ENCODE data around the gene NDUFA3. TPM values are rescaled to one million over a fixed set of nuclear protein-coding genes. Genes with fewer than 3 reads are reported as not detected.

NDUFA3 gene
- total RNA-seq, 2 donors from 2014 or later = 49.9 to 54.6 TPM

DNA sequence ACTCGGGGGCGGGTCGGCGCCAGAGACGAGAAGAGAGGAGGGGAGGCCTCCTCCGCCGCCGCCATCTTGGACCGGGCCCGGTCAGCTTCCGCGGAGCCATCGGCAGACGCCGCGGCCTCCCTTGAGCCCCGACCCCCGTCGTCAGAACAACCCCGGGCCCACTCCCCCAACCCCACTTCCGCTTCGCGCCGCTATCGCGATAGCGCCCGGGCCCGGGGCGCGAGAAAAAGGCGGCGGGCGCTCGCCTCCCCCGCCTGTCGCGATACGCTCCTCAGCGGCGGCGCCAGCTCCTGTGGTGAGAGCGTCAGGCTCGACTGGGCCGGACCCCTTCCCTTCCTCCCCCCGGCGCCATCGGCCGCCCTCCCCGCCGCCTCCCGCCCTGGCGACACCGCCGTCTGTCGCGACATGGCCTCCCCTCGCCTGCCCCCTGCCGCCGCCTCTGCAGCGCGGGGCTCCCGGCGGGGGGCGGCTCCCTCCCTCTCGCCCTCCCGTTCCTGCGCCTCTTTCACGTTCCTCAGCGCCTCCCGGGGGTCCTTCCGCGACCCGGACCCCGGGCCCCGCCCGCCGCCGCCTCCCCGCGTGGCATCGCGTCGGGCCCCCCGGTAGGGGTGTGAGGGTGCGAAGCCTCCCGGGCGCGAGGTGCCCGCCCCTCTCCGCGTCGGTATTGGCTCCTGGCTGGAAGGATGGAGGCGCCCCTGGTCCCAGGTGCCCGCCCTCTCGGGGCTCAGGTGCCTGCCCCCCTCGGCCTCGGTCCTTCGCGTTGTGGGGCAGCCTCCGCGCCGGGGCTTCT lies 35.2 kb downstream of the NDUFA3 start, which contains the start of gene CNOT3:
Gene CNOT3 (plus strand): TSS at position 64 of the 790 bp plus-strand sequence. CDS start 5,217 bp downstream, outside the sequence.
- Mint-ChIP-seq H3K4me1 (peaks cover 34% of the 10 kb centered on the region), H3K36me3 (ENCODE audit: low read depth) (peaks cover 3% of the 10 kb centered on the region), H3K27me3 (no peaks in the 10 kb centered on the region), H3K4me3 (peak within 1 kb of the TSS; percentile 95), H3K27ac (peak within 1 kb of the TSS; percentile 93)
- H3K9me3 ChIP-seq (ENCODE audit: control insufficient read depth, low read length, poor library complexity, severe bottlenecking) = no peaks in the 10 kb centered on the region
- no peak for ATAC-seq
- peak; percentile 27 to 42 (median 30) for DNase-seq

DNA sequence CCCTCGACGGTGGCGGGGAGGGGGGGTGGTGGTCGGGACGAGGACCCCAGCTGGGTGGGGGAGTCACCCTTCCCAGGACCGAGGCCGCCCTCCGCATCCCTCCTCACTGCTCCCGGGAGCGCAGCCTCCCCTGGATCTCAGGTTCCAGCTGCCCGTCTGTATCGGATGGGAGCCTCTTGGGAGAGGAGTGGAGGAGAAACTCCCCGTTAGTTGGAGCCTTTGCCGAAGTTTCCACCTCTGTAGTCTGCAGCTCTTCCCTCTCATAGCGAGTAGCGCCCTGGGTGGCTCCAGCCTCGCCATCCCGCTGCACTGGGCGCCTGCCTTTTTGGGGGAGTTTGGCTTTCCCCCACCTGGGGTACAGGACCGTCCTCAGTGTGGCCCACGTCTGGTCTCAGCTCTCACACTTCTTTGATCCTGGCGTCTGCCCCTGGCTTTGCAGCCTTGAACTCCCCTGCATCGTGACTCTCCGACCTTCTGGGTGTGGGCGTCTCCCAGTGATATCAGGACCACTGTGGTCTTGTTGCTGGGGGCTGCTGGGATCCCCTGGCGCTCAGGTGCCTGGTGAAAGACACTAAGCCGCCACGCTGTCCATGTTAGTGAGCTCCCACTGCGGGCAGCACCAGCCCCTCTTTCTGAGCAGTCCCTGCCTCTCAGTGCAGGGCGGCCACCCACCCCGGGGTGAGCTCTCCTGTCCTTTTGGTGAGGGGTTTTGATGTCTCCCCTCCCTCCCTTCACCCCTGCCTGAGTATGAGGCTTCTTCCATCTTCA lies 36.0 kb downstream of the NDUFA3 start:
- Mint-ChIP-seq H3K36me3 (ENCODE audit: low read depth) (peaks cover 3% of the 10 kb centered on the region), H3K27me3 (no peaks in the 10 kb centered on the region), H3K4me1 (peaks cover 35% of the 10 kb centered on the region), H3K27ac (peak overlapping the region; percentile 93), H3K4me3 (peak overlapping the region; percentile 95)
- no peak for ATAC-seq
- DNase-seq = no peak
- H3K9me3 ChIP-seq (ENCODE audit: control insufficient read depth, low read length, poor library complexity, severe bottlenecking) = no peaks in the 10 kb centered on the region

DNA sequence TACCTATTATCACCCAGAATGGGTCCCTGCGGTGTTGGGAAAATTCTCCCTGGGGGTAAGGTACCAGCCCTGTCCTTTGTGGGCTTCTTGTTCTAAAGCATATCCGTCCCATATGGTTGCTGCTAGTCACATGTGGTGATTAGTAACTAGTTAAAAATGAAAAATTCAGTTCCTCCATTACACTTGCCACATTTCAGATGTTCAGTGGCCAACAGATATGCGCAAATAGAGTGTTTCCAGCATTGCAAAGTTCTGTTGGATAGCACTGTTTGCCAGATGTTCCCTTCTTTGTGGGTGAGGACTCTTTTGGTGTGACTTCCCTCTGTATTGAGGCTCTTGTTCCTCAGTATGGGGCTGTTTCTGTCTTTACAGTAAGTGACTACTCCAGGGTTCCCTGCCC lies 38.7 kb downstream of the NDUFA3 start:
- H3K27me3 Mint-ChIP-seq = no peaks in the 10 kb centered on the region
- H3K4me3 Mint-ChIP-seq = no peak overlapping the region
- DNase-seq (no peak), ATAC-seq (no peak)
- H3K4me1 Mint-ChIP-seq = peaks cover 41% of the 10 kb centered on the region
- peaks cover 15% of the 10 kb centered on the region for H3K36me3 Mint-ChIP-seq (ENCODE audit: low read depth)
- no peak overlapping the region for H3K27ac Mint-ChIP-seq
- H3K9me3 ChIP-seq (ENCODE audit: control insufficient read depth, low read length, poor library complexity, severe bottlenecking) = no peaks in the 10 kb centered on the region

DNA sequence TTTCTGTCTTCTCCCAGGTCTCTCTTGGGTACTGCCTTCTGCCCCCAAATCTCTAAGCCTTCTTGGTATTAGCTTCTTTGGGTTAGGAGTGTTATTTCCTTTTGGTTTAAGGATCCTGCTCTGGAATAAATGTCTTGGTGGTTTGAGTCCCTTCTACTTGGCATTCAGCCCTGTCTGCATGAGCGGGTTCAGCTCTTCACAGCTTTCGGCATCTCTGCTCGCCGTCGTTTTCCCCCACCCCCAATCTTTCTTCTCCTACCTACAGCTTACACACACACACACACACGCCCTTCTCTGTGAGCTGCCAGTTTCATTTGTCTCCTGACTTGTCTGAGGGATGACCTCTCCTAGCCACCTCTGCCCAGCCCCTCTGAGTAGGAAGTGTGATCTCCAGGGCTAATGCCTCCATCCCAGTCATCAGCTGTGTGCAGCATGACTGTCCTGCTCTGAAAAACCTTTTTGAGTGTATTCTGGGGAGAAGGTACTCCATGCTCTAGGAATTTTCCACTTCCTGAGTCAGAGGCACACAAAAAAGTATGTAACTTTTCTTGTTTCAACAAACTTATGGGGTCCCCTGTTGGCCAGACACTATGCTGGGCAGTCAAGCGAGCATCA lies 39.6 kb downstream of the NDUFA3 start:
- peaks cover 37% of the 10 kb centered on the region for H3K4me1 Mint-ChIP-seq
- H3K9me3 ChIP-seq (ENCODE audit: control insufficient read depth, low read length, poor library complexity, severe bottlenecking) = no peaks in the 10 kb centered on the region
- no peak for DNase-seq
- peaks cover 17% of the 10 kb centered on the region for H3K36me3 Mint-ChIP-seq (ENCODE audit: low read depth)
- no peaks in the 10 kb centered on the region for H3K27me3 Mint-ChIP-seq
- no peak for ATAC-seq
- H3K27ac Mint-ChIP-seq = no peak overlapping the region
- no peak overlapping the region for H3K4me3 Mint-ChIP-seq

DNA sequence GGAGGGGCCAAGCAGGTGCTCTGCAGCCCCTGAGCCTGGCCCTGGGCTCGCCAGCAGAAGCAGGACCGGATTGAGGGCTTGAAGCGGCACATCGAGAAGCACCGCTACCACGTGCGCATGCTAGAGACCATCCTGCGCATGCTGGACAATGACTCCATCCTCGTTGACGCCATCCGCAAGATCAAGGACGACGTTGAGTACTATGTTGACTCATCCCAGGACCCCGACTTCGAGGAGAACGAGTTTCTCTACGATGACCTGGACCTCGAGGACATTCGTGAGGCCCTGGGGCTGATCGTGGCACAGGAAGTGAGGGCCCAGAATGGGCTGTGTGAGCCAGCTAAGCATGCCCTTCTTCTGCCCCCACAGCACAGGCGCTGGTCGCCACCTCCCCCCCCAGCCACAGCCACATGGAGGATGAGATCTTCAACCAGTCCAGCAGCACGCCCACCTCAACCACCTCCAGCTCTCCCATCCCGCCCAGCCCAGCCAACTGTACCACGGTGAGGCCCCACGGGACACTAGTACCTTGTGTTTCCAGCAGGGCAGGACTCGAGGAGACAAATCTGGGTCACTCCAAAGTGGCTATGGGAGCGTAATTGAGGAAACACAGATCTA lies 43.0 kb downstream of the NDUFA3 start:
- peaks cover 29% of the 10 kb centered on the region for H3K4me1 Mint-ChIP-seq
- no peak overlapping the region for H3K4me3 Mint-ChIP-seq
- no peaks in the 10 kb centered on the region for H3K27me3 Mint-ChIP-seq
- ATAC-seq = no peak
- H3K27ac Mint-ChIP-seq = no peak overlapping the region
- no peaks in the 10 kb centered on the region for H3K9me3 ChIP-seq (ENCODE audit: control insufficient read depth, low read length, poor library complexity, severe bottlenecking)
- peaks cover 20% of the 10 kb centered on the region for H3K36me3 Mint-ChIP-seq (ENCODE audit: low read depth)
- DNase-seq = no peak

DNA sequence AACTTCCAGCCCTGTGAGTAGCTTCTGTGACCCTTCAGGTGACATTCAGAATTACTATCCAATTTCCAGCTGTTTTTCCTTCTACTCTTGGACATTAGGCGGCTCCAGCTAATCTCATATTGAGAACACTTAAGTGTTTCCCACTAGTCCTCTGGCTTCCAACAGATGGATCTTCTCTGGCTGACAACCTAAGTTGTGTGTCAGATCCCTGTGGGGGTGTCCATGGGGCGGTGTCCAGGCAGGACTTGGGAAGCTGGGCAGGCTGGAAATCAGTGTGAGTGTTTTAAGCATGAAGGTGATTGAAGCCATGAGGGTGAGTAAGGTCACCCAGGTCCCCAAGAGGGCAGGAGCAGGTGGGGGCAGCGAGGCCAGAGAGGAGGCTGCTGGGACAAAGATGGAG lies 45.0 kb downstream of the NDUFA3 start:
- peak overlapping the region; percentile 16 for H3K27ac Mint-ChIP-seq
- no peak for DNase-seq
- H3K4me3 Mint-ChIP-seq = no peak overlapping the region
- no peaks in the 10 kb centered on the region for H3K27me3 Mint-ChIP-seq
- peaks cover 17% of the 10 kb centered on the region for H3K36me3 Mint-ChIP-seq (ENCODE audit: low read depth)
- peaks cover 20% of the 10 kb centered on the region for H3K4me1 Mint-ChIP-seq
- ATAC-seq = no peak
- H3K9me3 ChIP-seq (ENCODE audit: control insufficient read depth, low read length, poor library complexity, severe bottlenecking) = no peaks in the 10 kb centered on the region

DNA sequence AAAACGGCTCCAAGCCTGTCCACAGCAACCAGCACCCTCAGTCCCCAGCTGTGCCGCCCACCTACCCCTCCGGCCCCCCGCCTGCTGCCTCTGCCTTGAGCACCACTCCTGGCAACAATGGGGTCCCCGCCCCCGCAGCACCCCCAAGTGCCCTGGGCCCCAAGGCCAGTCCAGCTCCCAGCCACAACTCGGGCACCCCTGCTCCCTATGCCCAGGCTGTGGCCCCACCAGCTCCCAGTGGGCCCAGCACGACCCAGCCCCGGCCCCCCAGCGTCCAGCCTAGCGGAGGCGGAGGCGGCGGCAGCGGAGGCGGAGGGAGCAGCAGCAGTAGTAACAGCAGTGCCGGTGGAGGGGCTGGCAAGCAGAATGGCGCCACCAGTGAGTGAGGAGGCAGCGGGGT lies 45.5 kb downstream of the NDUFA3 start:
- H3K9me3 ChIP-seq (ENCODE audit: control insufficient read depth, low read length, poor library complexity, severe bottlenecking) = no peaks in the 10 kb centered on the region
- ATAC-seq (no peak), DNase-seq (no peak)
- Mint-ChIP-seq H3K27me3 (no peaks in the 10 kb centered on the region), H3K4me3 (no peak overlapping the region), H3K36me3 (ENCODE audit: low read depth) (peaks cover 17% of the 10 kb centered on the region), H3K4me1 (peaks cover 20% of the 10 kb centered on the region), H3K27ac (peak overlapping the region; percentile 86)

DNA sequence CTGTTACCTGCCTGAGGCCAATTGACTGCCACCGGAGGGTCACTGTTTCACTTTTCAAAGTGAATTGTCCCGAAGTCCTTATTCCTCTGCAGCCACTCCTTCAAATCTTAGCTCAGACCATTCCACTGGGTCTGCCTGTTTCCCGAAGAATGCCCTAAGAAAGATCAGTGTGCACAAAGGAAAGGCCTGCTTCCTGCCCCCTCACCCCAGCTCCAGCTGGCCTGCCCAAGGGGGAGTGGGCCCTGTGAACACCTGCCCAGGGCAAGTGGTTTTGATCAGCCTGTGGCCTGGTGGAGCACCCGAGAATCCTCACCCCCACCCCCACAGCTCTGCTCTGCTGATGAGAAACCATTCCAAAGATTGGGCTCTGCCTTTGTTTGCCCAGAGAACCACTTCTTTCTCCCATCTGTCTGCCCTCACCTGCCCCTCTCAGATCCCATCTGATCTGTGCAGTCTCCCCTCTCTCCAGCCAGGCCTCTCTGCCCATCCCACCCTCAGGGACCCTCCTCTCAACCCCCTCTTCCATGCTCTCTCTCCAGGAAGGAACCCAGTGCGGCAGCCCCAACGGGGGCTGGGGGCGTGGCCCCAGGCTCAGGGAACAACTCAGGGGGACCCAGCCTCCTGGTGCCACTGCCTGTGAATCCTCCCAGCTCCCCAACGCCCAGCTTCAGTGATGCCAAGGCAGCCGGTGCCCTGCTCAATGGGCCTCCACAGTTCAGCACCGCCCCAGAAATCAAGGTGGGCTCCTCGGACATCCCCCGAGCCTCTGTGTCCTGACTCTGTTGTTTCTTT lies 46.6 kb downstream of the NDUFA3 start:
- no peak for ATAC-seq
- H3K27me3 Mint-ChIP-seq = no peaks in the 10 kb centered on the region
- H3K4me3 Mint-ChIP-seq = no peak overlapping the region
- DNase-seq = no peak
- H3K4me1 Mint-ChIP-seq = peaks cover 22% of the 10 kb centered on the region
- peaks cover 18% of the 10 kb centered on the region for H3K36me3 Mint-ChIP-seq (ENCODE audit: low read depth)
- H3K9me3 ChIP-seq (ENCODE audit: control insufficient read depth, low read length, poor library complexity, severe bottlenecking) = no peaks in the 10 kb centered on the region
- peak overlapping the region; percentile 86 for H3K27ac Mint-ChIP-seq

DNA sequence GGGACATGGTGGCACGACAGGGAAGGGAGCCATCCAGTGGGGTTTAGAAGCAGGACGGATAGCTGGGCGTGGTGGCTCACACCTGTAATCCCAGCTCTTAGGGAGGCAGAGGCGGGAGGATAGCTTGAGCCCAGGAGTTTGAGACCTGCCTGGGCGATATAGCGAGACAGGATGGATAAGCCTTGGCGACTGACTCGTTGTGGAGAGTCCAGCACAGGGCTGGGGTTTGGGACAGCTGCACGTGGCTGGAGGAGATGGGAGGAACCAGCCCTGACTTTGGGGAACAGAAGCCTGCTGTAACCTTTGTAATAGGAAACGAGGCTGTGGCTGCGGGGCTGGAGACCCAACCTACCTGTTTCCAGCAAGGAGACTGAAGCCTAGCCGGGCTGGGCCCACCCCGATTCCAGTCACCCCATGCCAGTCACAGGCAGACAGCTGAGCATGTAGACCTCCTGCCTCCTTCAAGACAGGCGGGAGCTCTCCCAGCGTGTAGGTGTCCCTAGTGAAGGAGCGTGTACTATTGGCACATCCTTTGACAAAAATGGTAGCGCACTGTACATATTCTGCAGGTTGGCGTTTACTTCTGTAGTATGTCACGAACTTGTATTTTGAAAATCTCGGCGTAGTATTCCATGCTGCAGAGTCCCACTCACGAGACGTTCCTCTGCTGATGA lies 48.8 kb downstream of the NDUFA3 start:
- no peak overlapping the region for H3K4me3 Mint-ChIP-seq
- ATAC-seq (no peak), DNase-seq (no peak)
- no peak overlapping the region for H3K27ac Mint-ChIP-seq
- no peaks in the 10 kb centered on the region for H3K27me3 Mint-ChIP-seq
- peaks cover 25% of the 10 kb centered on the region for H3K4me1 Mint-ChIP-seq
- no peaks in the 10 kb centered on the region for H3K9me3 ChIP-seq (ENCODE audit: control insufficient read depth, low read length, poor library complexity, severe bottlenecking)
- peaks cover 11% of the 10 kb centered on the region for H3K36me3 Mint-ChIP-seq (ENCODE audit: low read depth)

DNA sequence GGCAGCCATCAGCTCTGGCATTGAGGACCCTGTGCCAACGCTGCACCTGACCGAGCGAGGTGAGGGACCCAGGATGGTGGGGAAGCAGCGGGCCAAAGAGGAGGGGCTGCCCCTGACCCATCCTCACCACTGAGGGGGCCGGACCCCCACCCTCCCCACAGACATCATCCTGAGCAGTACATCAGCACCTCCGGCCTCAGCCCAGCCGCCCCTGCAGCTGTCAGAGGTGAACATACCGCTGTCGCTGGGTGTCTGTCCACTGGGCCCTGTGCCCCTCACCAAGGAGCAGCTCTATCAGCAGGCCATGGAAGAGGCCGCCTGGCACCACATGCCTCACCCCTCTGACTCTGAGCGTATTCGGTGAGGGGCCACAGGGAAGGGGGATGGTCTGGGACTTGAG lies 49.6 kb downstream of the NDUFA3 start:
- H3K27me3 Mint-ChIP-seq = no peaks in the 10 kb centered on the region
- H3K9me3 ChIP-seq (ENCODE audit: control insufficient read depth, low read length, poor library complexity, severe bottlenecking) = no peaks in the 10 kb centered on the region
- H3K27ac Mint-ChIP-seq = no peak overlapping the region
- peaks cover 14% of the 10 kb centered on the region for H3K36me3 Mint-ChIP-seq (ENCODE audit: low read depth)
- H3K4me1 Mint-ChIP-seq = peaks cover 30% of the 10 kb centered on the region
- H3K4me3 Mint-ChIP-seq = no peak overlapping the region
- DNase-seq (no peak), ATAC-seq (no peak)

DNA sequence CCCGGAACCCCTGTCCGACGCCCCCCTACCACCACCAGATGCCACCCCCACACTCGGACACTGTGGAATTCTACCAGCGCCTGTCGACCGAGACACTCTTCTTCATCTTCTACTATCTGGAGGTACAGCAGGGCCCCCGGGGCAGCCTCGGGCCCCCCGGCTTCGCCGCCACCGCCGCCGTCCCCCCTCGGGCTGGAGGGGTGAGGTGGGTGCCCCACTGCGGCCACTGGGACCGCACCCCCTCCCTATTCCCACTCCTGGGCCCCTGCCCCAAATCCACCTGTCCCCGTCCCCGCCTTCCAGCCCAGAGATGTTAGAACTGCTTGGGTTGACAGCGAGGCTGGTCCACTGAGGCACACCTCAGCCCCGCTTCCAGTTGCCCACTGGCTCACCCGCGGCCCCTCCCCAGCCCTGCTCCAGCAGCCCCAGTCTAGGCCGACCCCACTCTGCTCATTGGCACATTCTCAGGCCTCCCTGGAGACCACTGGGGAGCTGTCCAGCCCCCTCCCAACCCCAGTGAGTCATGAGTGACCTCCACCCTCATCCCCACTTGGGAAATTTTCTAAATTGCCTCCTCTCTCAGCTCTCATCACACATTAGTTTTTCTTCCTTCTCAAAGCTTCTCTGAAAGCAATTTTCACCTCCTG lies 50.3 kb downstream of the NDUFA3 start:
- Mint-ChIP-seq H3K36me3 (ENCODE audit: low read depth) (peaks cover 14% of the 10 kb centered on the region), H3K27ac (peak overlapping the region; percentile 81), H3K4me3 (peak overlapping the region; percentile 45), H3K27me3 (no peaks in the 10 kb centered on the region), H3K4me1 (peaks cover 30% of the 10 kb centered on the region)
- DNase-seq (no peak), ATAC-seq (no peak)
- no peaks in the 10 kb centered on the region for H3K9me3 ChIP-seq (ENCODE audit: control insufficient read depth, low read length, poor library complexity, severe bottlenecking)
